Lower lobe of right lung (tissue), 2 donors: ENCODE results near the gene GALNTL6. TPM values are rescaled to one million over a fixed set of nuclear protein-coding genes. Genes with fewer than 3 reads are reported as not detected.

ENCODE experiments used
- ATAC-seq, 2 donors: fragments of 200-7000 bp; cut with Tn5 transposase; one replicate each; pipeline ENCODE4 v1.9.1; 2020 to 2022; ENCODE audit warnings: mild to moderate bottlenecking in 2 of 2, moderate library complexity in 2 of 2
- DNase-seq: peaks from one replicate; pipeline ENCODE4 v3.0.0-alpha.2; 2020
- H3K27ac ChIP-seq: fragments of 200-600 bp; one replicate; pipeline ENCODE4 v1.8.0; 2022
- H3K27me3 ChIP-seq: fragments of 200-600 bp; one replicate; pipeline ENCODE4 v1.8.0; 2022; ENCODE audit warnings: low read depth
- H3K36me3 ChIP-seq: fragments of 200-600 bp; one replicate; pipeline ENCODE4 v1.8.0; 2022; ENCODE audit warnings: mild to moderate bottlenecking
- H3K4me1 ChIP-seq: fragments of 200-600 bp; one replicate; pipeline ENCODE4 v1.8.0; 2022
- H3K4me3 ChIP-seq: fragments of 200-600 bp; one replicate; pipeline ENCODE4 v1.8.0; 2022; ENCODE audit warnings: mild to moderate bottlenecking
- H3K9me3 ChIP-seq: fragments of 200-600 bp; one replicate; pipeline ENCODE4 v1.8.0; 2022
- CTCF ChIP-seq: fragments of 200-600 bp; IDR thresholded peaks from one replicate; pipeline ENCODE4 v1.8.0; 2022; ENCODE audit warnings: antibody characterized with exemption, mild to moderate bottlenecking
- intact Hi-C: fragments of 100-400 bp; cut with DNase I; formaldehyde crosslinking; loops from one replicate; pipeline ENCODE4 v1.11.0; 2022
- total RNA-seq: library from RNA; stranded (reverse); fragmentation: NEBNext Ultra II Directional; extraction: Animal tissue kit (Norgen Biotek cat#: 25700); gene quantifications from one replicate; pipeline ENCODE4 v1.2.1, GENCODE V29; 2021
- donor health status: DM: no; HTN: yes; CAD: no; lungs with severe emphysema.

The GALNTL6 gene
- total RNA-seq, 1 donor from 2014 or later, result not detected

- no peak overlapping the region for H3K27ac ChIP-seq
- intact Hi-C loops, result no loop called here
- no peaks in the 10 kb centered on the region for H3K36me3 ChIP-seq
- ATAC-seq (no peak), DNase-seq (no peak)
- no peaks in the 10 kb centered on the region for H3K9me3 ChIP-seq
- no peaks in the 10 kb centered on the region for H3K27me3 ChIP-seq
- no peak for TF ChIP-seq CTCF
- H3K4me1 ChIP-seq, result no peaks in the 10 kb centered on the region
- H3K4me3 ChIP-seq, result no peak overlapping the region
These were observed 1169.0 kb downstream of the GALNTL6 start for GRCh38 chr4:172982151-172982590.

GRCh38 chr4:172983014-172983413 lies 1169.8 kb downstream of the GALNTL6 start:
- Histone ChIP-seq H3K9me3 (peaks cover 2% of the 10 kb centered on the region), H3K36me3 (no peaks in the 10 kb centered on the region), H3K4me3 (no peak overlapping the region), H3K4me1 (no peaks in the 10 kb centered on the region), H3K27me3 (no peaks in the 10 kb centered on the region), H3K27ac (no peak overlapping the region)
- ATAC-seq (no peak), DNase-seq (no peak)
- no peak for TF ChIP-seq CTCF
- intact Hi-C loops, result no loop called here

- no peak for ATAC-seq
- intact Hi-C loops, result no loop called here
- H3K27me3 ChIP-seq, result no peaks in the 10 kb centered on the region
- no peaks in the 10 kb centered on the region for H3K4me1 ChIP-seq
- no peak for DNase-seq
- H3K27ac ChIP-seq, result no peak overlapping the region
- no peak overlapping the region for H3K4me3 ChIP-seq
- H3K9me3 ChIP-seq, result peaks cover 9% of the 10 kb centered on the region
- no peaks in the 10 kb centered on the region for H3K36me3 ChIP-seq
- no peak for TF ChIP-seq CTCF
These were observed 1170.4 kb downstream of the GALNTL6 start for GRCh38 chr4:172983631-172984030.

- Histone ChIP-seq H3K27me3 (no peaks in the 10 kb centered on the region), H3K9me3 (peaks cover 13% of the 10 kb centered on the region)
- no peak for TF ChIP-seq CTCF
These were observed 1172.3 kb downstream of the GALNTL6 start for GRCh38 chr4:172985552-172985951.

GRCh38 chr4:172986114-172986513 lies 1172.9 kb downstream of the GALNTL6 start:
- peaks cover 13% of the 10 kb centered on the region for H3K9me3 ChIP-seq
- no peak overlapping the region for H3K4me3 ChIP-seq
- no peaks in the 10 kb centered on the region for H3K4me1 ChIP-seq
- H3K27ac ChIP-seq, result no peak overlapping the region
- ATAC-seq (no peak), DNase-seq (no peak)
- intact Hi-C loops, result no loop called here
- no peaks in the 10 kb centered on the region for H3K27me3 ChIP-seq
- no peak for TF ChIP-seq CTCF
- no peaks in the 10 kb centered on the region for H3K36me3 ChIP-seq

More at GRCh38 chr4:172985552-172985951, 1172.3 kb downstream of the GALNTL6 start:
- DNase-seq (no peak), ATAC-seq (no peak)
- no peaks in the 10 kb centered on the region for H3K4me1 ChIP-seq
- no peak overlapping the region for H3K27ac ChIP-seq
- no peak overlapping the region for H3K4me3 ChIP-seq
- intact Hi-C loops, result no loop called here
- no peaks in the 10 kb centered on the region for H3K36me3 ChIP-seq
